Natural killer cell (primary cell): Measurements from ENCODE around the gene SLC12A1. TPM values are rescaled to one million over a fixed set of nuclear protein-coding genes. Genes with fewer than 3 reads are reported as not detected.

Source experiments
- ATAC-seq, 3 donors: fragments of 150-1000 bp in 2 of 3; fragments of 200-7000 bp in 1 of 3; cut with Tn5 transposase; 1 replicate in 1 of 3; 2 replicates in 2 of 3; pipeline ENCODE4 v1.10.0; 2021; ENCODE audit warnings: mild to moderate bottlenecking in 2 of 3, moderate library complexity in 2 of 3
- DNase-seq, 2 donors: peaks; one replicate each; pipeline versions ENCODE4 v3.0.0 to v3.0.0-alpha.2; 2013 to 2021; ENCODE audit warnings: mixed read lengths in 1 of 2
- H3K27ac ChIP-seq: one replicate; pipeline ENCODE4 v1.5.1; 2013; ENCODE audit warnings: mild to moderate bottlenecking, low read length
- H3K27me3 ChIP-seq: one replicate; pipeline ENCODE4 v1.6.1; 2013; ENCODE audit warnings: low read length; ENCODE audit not compliant: control insufficient read depth, insufficient read depth
- H3K36me3 ChIP-seq: one replicate; pipeline ENCODE4 v1.6.1; 2013; ENCODE audit warnings: low read length; ENCODE audit not compliant: control insufficient read depth, insufficient read depth
- H3K4me1 ChIP-seq: one replicate; pipeline ENCODE4 v1.6.1; 2013; ENCODE audit warnings: low read length; ENCODE audit not compliant: control insufficient read depth, insufficient read depth
- H3K4me3 ChIP-seq: one replicate; pipeline ENCODE4 v1.5.1; 2013; ENCODE audit warnings: low read length
- H3K9me3 ChIP-seq: one replicate; pipeline ENCODE4 v1.6.1; 2013; ENCODE audit warnings: low read length; ENCODE audit not compliant: control insufficient read depth, insufficient read depth
- H3K27ac Mint-ChIP-seq, 2 donors: one replicate each; pipeline ENCODE4 v1.8.0; 2022; ENCODE audit warnings: mild to moderate bottlenecking in 2 of 2, mixed read lengths in 2 of 2, moderate library complexity in 1 of 2
- H3K27me3 Mint-ChIP-seq, 2 donors: one replicate each; pipeline ENCODE4 v1.8.0; 2022; ENCODE audit warnings: low read depth in 2 of 2, mixed read lengths in 2 of 2
- H3K36me3 Mint-ChIP-seq: one replicate; pipeline ENCODE4 v1.8.0; 2022; ENCODE audit warnings: mixed read lengths
- H3K4me1 Mint-ChIP-seq, 2 donors: one replicate each; pipeline ENCODE4 v1.8.0; 2022; ENCODE audit warnings: mixed read lengths in 2 of 2
- H3K4me3 Mint-ChIP-seq: one replicate; pipeline ENCODE4 v1.8.0; 2022; ENCODE audit warnings: mild to moderate bottlenecking, moderate library complexity, mixed read lengths
- H3K9me3 Mint-ChIP-seq, 2 donors: one replicate each; pipeline ENCODE4 v1.8.0; 2022; ENCODE audit warnings: mixed read lengths in 2 of 2
- CTCF ChIP-seq: fragments of 200-600 bp; IDR thresholded peaks from one replicate; pipeline ENCODE4 v1.8.0; 2022; ENCODE audit warnings: antibody characterized with exemption
- WGBS: methylation state at CpG from one replicate; pipeline ENCODE4 v1.1.7; 2013; ENCODE audit warnings: missing lambda C conversion rate; ENCODE audit not compliant: insufficient coverage; 5-methylcytosine and 5-hydroxymethylcytosine counted together
- intact Hi-C: fragments of 100-400 bp; cut with micrococcal nuclease; formaldehyde crosslinking; loops from one replicate; pipeline ENCODE4 v1.14.2; 2022
- total RNA-seq, 4 donors: library from RNA; stranded (reverse); fragments of 120-200 nt in 1 of 4; gene quantifications; one replicate each; pipeline versions ENCODE4 v1.2.3 to v1.2.4, GENCODE V29; 2013 to 2022

The SLC12A1 gene
- total RNA-seq, 3 donors from 2014 or later (not counting 1 experiment from before 2014, with no cell fraction given) = not detected

DNA sequence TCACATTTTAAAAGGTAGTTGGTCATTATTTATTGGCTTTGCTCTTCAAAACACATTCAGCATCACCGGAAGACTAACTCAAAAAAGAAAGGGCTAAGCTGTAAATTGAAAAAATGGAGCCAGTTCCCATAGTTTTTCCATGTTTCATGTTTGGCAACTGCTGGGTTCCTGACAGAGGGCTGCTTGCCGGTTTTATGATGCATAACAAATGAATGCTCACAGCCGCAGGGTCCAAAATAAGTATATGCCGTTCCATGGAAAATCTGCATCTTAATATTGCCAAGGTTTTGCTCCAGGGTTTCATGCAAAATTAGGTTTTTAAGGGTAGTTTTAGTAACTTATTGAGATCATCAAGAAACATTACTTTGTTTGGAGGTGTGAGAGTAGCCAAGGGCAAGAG, 15.8 kb downstream of the SLC12A1 start:
- intact Hi-C loops = no loop called here
- no peak overlapping the region for H3K27ac ChIP-seq
- peaks cover 0 to 3% of the 10 kb centered on the region in 2 donors for H3K27me3 Mint-ChIP-seq
- no peaks in the 10 kb centered on the region for H3K36me3 Mint-ChIP-seq
- no peaks in the 10 kb centered on the region for H3K9me3 ChIP-seq
- DNase-seq = no peak
- H3K9me3 Mint-ChIP-seq = peaks cover 0 to 2% of the 10 kb centered on the region in 2 donors
- no peaks in the 10 kb centered on the region for H3K27me3 ChIP-seq
- H3K4me1 ChIP-seq = no peaks in the 10 kb centered on the region
- no peak overlapping the region for H3K27ac Mint-ChIP-seq
- no peaks in the 10 kb centered on the region for H3K36me3 ChIP-seq
- ATAC-seq = no peak
- no peaks in the 10 kb centered on the region for H3K4me1 Mint-ChIP-seq
- no peak overlapping the region for H3K4me3 ChIP-seq
- no peak overlapping the region for H3K4me3 Mint-ChIP-seq
- WGBS = 94% methylated on average over 4 of the region's 4 CpGs
- TF ChIP-seq CTCF = no peak

GRCh38 chr15:48222627-48223026, 16.5 kb downstream of the SLC12A1 start:
- no peak for TF ChIP-seq CTCF
- no peaks in the 10 kb centered on the region for H3K36me3 Mint-ChIP-seq

DNA sequence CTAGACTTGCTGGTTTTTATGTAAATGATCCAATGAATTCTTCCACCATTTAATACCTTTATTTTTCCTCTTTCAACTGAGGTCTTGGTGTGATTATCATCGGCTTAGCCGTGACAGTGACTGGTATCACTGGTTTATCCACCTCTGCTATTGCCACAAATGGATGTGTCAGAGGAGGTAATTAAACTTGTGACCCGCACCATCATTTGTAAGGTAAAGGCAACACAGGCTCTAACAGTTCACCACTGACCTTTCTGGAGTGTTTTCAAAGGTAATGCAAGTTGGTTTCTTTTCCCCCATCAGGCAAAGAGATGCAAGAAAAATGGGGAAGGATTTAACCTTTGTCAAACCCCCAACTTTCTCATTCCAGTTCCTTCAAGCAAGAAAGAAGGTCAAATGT, 19.7 kb downstream of the SLC12A1 start:
- H3K27ac ChIP-seq = no peak overlapping the region
- H3K9me3 Mint-ChIP-seq = peaks cover 0 to 2% of the 10 kb centered on the region in 2 donors
- no peaks in the 10 kb centered on the region for H3K4me1 ChIP-seq
- no peak for ATAC-seq
- H3K4me1 Mint-ChIP-seq = no peaks in the 10 kb centered on the region
- H3K4me3 Mint-ChIP-seq = no peak overlapping the region
- no peaks in the 10 kb centered on the region for H3K36me3 ChIP-seq
- no peak for TF ChIP-seq CTCF
- 97% methylated on average over 3 of the region's 3 CpGs for WGBS
- H3K27me3 ChIP-seq = no peaks in the 10 kb centered on the region
- H3K27me3 Mint-ChIP-seq = peaks cover 0 to 3% of the 10 kb centered on the region in 2 donors
- no peak for DNase-seq
- no peak overlapping the region for H3K27ac Mint-ChIP-seq
- H3K4me3 ChIP-seq = no peak overlapping the region
- intact Hi-C loops = no loop called here
- H3K36me3 Mint-ChIP-seq = no peaks in the 10 kb centered on the region
- H3K9me3 ChIP-seq = no peaks in the 10 kb centered on the region

More at GRCh38 chr15:48222627-48223026, 16.5 kb downstream of the SLC12A1 start:
- 76% methylated on average over 1 of the region's 1 CpG for WGBS
- H3K4me1 Mint-ChIP-seq = no peaks in the 10 kb centered on the region
- H3K27ac ChIP-seq = no peak overlapping the region
- H3K27me3 Mint-ChIP-seq = peaks cover 0 to 5% of the 10 kb centered on the region in 2 donors
- H3K4me3 Mint-ChIP-seq = no peak overlapping the region
- H3K9me3 ChIP-seq = no peaks in the 10 kb centered on the region
- no peak overlapping the region for H3K27ac Mint-ChIP-seq
- DNase-seq (no peak), ATAC-seq (no peak)
- no peaks in the 10 kb centered on the region for H3K27me3 ChIP-seq
- intact Hi-C loops = no loop called here
- H3K9me3 Mint-ChIP-seq = peaks cover 0 to 2% of the 10 kb centered on the region in 2 donors
- H3K4me1 ChIP-seq = no peaks in the 10 kb centered on the region
- H3K4me3 ChIP-seq = no peak overlapping the region
- no peaks in the 10 kb centered on the region for H3K36me3 ChIP-seq

GRCh38 chr15:48230498-48230897, 24.4 kb downstream of the SLC12A1 start:
- intact Hi-C loops = no loop called here

More at GRCh38 chr15:48230498-48230897, 24.4 kb downstream of the SLC12A1 start:
- no peak for TF ChIP-seq CTCF
- no peak overlapping the region for H3K27ac ChIP-seq
- Mint-ChIP-seq H3K36me3 (no peaks in the 10 kb centered on the region), H3K4me1 (no peaks in the 10 kb centered on the region), H3K4me3 (no peak overlapping the region), H3K27me3 (peaks cover 8 to 9% of the 10 kb centered on the region in 2 donors), H3K9me3 (peaks cover 0 to 2% of the 10 kb centered on the region in 2 donors), H3K27ac (no peak overlapping the region)
- 77% methylated on average over 5 of the region's 5 CpGs for WGBS
- H3K4me1 ChIP-seq = no peaks in the 10 kb centered on the region
- no peaks in the 10 kb centered on the region for H3K36me3 ChIP-seq
- no peak for DNase-seq
- no peak for ATAC-seq
- no peaks in the 10 kb centered on the region for H3K9me3 ChIP-seq
- no peaks in the 10 kb centered on the region for H3K27me3 ChIP-seq
- H3K4me3 ChIP-seq = no peak overlapping the region
